Activated naive CD8-positive, alpha-beta T cell (primary cell): ENCODE data around the gene LAD1.

Source experiments
- H3K27ac Mint-ChIP-seq: one replicate; pipeline ENCODE4 v1.8.0; 2021; ENCODE audit warnings: mixed read lengths
- H3K27me3 Mint-ChIP-seq: one replicate; pipeline ENCODE4 v1.8.0; 2021; ENCODE audit warnings: mixed read lengths
- H3K36me3 Mint-ChIP-seq: one replicate; pipeline ENCODE4 v1.8.0; 2021; ENCODE audit warnings: mixed read lengths
- H3K4me1 Mint-ChIP-seq: one replicate; pipeline ENCODE4 v1.8.0; 2021; ENCODE audit warnings: low read depth, mixed read lengths
- H3K4me3 Mint-ChIP-seq: one replicate; pipeline ENCODE4 v1.8.0; 2021; ENCODE audit warnings: mild to moderate bottlenecking, mixed read lengths
- H3K9me3 Mint-ChIP-seq: one replicate; pipeline ENCODE4 v1.8.0; 2021; ENCODE audit warnings: low read depth, mixed read lengths

The LAD1 gene

DNA sequence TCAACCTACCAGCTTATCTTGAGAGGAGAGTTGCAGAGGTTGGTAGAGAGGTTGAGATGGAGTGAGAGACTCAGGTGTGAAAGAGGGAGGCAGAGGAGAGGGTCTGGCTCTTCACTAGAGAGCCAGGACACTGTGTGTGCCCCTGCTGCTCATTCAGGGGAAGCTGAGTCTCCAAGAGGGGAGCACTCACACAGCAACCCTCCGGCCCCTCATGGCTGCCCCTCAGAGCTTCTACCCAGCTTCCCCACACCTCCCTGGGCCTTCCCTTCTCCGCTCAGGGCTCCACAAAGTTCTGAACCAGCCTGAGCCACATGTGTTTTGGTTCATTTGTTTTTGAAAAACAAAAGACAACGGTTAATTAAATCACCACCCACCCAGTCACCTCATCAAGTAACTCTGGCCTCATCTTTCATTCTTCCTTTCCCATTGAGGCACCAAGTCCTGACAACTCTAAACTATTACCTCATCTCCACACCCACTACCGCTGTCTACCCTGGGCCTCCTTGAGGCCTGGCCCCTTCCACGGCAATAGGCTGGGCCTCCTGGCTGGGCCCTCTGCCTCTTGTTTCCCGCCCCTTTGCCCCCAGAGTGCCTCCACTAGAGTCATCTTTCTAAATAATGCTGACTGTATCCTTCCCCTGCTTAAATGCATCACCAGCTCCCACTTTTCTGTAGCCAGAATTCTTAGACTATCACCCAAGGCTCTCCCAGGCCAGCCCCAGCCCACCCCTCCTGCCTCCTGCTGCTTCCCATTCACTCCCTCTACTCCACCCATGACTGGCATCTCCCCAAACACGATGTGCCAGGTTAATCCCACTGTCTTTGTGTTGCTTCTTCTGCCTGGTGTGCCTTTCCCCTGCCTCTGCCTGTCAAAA lies 54.7 kb downstream of the LAD1 start:
- H3K4me3 Mint-ChIP-seq = no peak overlapping the region
- H3K4me1 Mint-ChIP-seq = no peaks in the 10 kb centered on the region
- no peaks in the 10 kb centered on the region for H3K36me3 Mint-ChIP-seq
- H3K9me3 Mint-ChIP-seq = no peaks in the 10 kb centered on the region
- no peak overlapping the region for H3K27ac Mint-ChIP-seq
- H3K27me3 Mint-ChIP-seq = peaks cover 8% of the 10 kb centered on the region

DNA sequence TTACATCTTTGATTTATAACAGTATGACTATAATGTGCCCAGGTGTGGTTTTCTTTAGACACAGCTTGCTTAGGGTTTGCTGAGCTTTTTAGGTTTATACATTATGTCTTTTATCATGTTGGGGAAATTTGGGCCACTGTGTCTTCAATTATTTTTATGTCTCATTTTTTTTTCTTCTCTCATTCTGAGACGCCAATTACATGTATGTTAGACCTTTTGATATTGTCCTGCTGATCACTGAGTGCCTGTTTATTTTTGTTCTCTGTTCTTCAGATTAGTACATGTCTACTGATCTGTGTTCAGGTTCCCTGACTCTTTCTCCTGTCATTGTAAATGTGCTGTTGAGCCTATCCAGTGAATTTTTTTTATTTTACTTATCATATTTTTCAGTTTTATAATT lies 57.7 kb downstream of the LAD1 start:
- H3K27ac Mint-ChIP-seq = no peak overlapping the region
- H3K4me3 Mint-ChIP-seq = no peak overlapping the region
- no peaks in the 10 kb centered on the region for H3K4me1 Mint-ChIP-seq
- H3K36me3 Mint-ChIP-seq = no peaks in the 10 kb centered on the region
- H3K27me3 Mint-ChIP-seq = peaks cover 3% of the 10 kb centered on the region
- H3K9me3 Mint-ChIP-seq = no peaks in the 10 kb centered on the region

DNA sequence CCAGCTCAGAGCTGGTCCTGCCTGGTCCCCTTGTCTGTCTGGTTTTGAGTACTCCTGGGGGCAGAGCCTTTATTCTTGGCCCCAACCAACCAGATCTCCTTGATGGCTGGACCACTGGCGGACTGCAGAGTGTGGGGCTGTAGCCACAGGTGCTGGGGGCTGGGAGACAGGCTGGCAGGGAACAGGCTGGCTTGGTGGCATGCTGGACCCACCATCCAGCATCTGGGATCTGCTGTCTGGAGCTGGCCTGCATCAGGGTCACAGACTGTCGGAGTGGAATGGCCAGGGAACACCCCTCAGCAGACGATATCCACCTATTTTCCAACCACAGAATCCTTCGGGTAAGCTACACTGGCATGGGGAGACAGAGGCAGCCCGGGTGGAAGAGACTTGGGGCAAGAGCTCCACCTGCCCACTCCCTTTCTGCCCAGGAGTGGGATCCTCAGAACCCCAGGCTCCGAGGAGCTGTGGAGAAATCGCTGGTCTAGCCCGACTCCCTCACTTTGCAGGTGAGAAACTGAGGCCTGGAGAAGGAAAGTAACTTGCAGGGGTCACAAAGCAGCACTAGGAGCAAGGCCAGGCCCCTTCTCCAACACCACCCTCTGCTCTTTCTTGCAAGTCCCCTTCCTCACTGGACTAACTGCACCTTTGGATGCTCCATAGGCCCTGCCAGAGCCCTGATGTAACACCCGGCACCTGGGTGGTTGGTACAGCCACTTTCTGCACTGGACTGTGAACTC lies 62.2 kb downstream of the LAD1 start:
- no peak overlapping the region for H3K4me3 Mint-ChIP-seq
- peaks cover 3% of the 10 kb centered on the region for H3K27me3 Mint-ChIP-seq
- no peaks in the 10 kb centered on the region for H3K9me3 Mint-ChIP-seq
- no peak overlapping the region for H3K27ac Mint-ChIP-seq
- H3K36me3 Mint-ChIP-seq = no peaks in the 10 kb centered on the region
- no peaks in the 10 kb centered on the region for H3K4me1 Mint-ChIP-seq

DNA sequence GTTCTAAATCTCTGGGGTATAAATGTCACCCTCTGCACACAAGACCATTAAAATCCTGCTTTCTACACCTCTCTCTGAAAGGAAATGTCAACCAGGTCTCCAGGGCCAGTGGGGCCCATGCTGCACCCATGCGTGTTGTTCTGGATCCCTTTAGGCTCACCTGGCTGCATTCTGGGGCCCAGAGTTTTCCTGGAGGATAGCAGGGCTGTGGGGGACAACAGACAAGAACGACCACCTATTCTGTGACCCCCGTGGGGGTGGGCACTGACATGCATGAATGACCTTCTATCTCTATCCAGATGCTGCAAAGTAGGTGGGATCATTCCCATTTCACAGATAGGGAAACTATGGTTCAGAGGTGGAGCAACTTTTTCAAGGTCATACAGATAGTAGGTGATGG lies 63.2 kb downstream of the LAD1 start:
- Mint-ChIP-seq H3K4me3 (no peak overlapping the region), H3K36me3 (no peaks in the 10 kb centered on the region), H3K9me3 (no peaks in the 10 kb centered on the region), H3K27ac (no peak overlapping the region), H3K4me1 (no peaks in the 10 kb centered on the region), H3K27me3 (peaks cover 3% of the 10 kb centered on the region)

DNA sequence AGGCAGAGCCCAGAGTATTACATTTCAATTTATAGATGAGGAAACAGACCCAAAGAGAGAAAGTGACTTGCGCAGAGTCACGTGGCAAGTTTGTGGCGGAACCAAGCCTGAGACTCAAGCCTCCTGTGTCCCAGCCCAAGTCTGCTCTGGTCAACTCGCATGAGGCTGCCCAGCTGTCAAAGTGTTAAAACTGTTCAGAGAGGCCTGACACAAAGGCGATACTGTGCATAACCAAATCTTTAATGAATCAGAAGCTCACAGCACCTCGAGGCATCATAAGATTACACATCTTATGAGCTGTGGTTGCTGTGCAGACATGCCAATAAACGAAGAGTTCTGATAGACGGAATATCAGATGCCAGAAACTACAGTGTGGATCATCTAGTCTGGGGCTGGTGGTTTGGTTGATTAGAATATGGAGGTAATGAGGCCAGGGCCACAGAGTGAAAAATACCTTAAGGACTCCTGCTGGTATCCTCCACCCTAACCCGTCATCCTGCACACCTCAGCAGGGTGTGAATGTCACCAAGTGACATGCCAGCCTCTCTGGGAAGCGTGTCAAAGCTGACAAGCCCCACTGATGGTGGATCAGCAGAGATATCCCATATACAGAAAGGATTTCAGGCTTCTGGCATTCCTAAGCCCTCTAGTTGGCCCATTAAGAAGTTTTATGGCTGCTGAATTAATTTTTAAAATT lies 63.8 kb downstream of the LAD1 start:
- Mint-ChIP-seq H3K36me3 (no peaks in the 10 kb centered on the region), H3K27me3 (peaks cover 3% of the 10 kb centered on the region), H3K4me1 (no peaks in the 10 kb centered on the region), H3K9me3 (no peaks in the 10 kb centered on the region), H3K27ac (no peak overlapping the region), H3K4me3 (no peak overlapping the region)

DNA sequence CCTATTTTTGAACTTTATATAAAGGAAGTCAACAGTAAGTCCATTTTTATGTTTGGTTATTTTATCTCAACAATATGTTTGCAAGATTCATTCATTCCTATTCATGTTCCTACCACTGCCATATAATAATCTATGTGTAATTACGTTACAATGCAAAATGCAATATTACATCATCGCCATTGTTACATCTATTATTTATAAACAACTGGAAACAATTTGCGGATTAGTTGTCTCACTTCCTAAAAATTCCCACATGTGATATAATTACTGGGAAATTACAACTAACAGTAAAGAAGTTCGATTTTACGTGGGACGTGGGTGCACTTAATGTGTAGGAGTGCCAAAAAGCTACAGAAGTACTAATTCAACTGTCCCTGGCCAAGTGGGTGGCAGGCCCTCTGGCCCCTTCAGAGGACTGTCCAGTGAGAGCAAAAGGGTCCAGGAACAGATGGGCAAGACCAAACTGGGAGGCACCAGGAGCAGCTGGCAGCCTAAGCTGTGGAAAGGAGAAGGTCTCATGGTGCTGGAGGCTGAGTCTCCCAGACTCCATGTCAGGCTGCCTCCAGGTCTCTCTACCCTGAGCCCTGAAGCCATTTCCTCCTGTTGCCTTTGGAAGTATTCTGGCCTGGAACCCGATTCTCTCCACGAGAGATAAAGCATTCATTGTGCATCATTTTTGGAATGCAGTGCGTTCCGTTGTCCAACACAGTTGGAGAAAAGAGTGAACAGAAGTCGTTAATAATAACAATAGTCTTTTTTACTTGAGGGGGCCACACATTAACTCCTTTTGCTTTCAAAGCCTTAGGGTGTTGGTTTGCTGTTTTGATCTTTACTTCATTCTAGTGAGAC lies 64.6 kb downstream of the LAD1 start:
- no peaks in the 10 kb centered on the region for H3K36me3 Mint-ChIP-seq
- H3K27me3 Mint-ChIP-seq = peaks cover 3% of the 10 kb centered on the region
- H3K4me1 Mint-ChIP-seq = no peaks in the 10 kb centered on the region
- H3K9me3 Mint-ChIP-seq = no peaks in the 10 kb centered on the region
- no peak overlapping the region for H3K4me3 Mint-ChIP-seq
- H3K27ac Mint-ChIP-seq = no peak overlapping the region

DNA sequence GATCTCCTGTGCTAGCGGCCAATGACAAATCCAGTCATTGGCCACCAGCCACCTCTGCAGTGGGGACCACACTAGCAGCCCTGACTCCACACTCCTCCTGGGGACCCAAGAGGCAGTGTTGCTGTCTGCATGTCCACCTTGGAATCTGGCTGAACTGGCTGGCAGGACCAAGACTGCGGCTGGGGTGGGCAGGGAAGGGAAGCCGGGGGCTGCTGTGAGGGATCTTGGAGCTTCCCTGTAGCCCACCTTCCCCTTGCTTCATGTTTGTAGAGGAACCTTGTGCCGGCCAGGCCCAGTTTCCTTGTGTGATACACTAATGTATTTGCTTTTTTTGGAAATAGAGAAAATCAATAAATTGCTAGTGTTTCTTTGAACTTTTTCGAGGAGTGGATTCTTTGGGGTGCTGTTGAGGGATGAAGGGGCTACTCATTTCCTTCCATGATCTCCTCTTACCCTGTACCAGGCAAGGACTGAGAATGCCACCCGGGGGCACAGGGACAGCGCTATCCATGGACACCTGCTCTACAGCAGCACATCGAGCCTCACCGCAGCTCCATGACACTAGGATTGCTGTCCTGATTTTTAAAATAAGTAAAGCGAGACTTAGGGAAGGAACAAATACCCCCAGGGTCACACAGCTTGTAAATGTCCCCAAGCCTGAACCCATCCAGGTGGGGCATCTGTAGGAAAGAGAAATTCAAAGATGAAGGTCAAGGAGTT lies 66.3 kb downstream of the LAD1 start:
- H3K36me3 Mint-ChIP-seq = no peaks in the 10 kb centered on the region
- H3K27ac Mint-ChIP-seq = no peak overlapping the region
- H3K9me3 Mint-ChIP-seq = no peaks in the 10 kb centered on the region
- H3K4me1 Mint-ChIP-seq = no peaks in the 10 kb centered on the region
- no peaks in the 10 kb centered on the region for H3K27me3 Mint-ChIP-seq
- no peak overlapping the region for H3K4me3 Mint-ChIP-seq

DNA sequence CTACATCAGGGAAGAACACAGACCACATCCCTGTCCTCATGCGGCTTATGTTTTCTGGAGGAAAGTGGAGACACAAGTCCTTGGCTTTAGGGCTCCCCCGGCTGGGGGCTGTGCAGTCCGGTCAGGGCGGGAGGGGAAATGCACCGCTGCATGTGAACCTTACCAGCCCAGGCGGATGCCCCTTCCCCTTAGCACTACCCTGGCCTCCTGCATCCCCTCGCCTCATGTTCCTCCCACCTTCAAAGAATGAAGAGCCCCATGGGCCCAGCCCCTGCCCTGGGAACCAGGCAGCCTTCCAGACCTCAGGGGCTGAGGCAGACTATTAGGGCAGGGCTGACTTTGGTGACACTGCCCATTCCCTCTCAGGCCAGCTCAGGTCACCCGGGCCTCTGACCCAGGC lies 67.1 kb downstream of the LAD1 start:
- Mint-ChIP-seq H3K9me3 (no peaks in the 10 kb centered on the region), H3K4me3 (no peak overlapping the region), H3K4me1 (no peaks in the 10 kb centered on the region), H3K27me3 (no peaks in the 10 kb centered on the region), H3K27ac (no peak overlapping the region), H3K36me3 (no peaks in the 10 kb centered on the region)

DNA sequence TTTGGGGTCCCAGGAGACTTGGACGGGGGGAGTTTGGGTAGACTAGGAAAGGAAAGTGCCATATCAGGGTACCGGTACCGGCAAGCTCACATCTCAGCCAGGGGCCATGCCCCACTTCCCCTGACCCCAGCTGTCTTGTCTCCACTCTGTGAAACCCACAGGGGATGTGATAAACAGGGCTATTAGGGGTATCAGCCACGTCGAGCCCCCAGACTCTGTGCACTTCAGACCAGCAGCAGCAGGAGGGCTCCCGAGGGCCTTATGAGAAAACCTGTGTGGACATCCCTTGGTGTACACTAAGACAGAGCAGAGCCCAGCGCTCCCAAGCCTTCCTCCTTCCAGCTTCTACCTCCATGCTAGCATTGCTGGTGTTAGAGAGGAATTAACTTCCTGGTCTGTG lies 68.0 kb downstream of the LAD1 start:
- Mint-ChIP-seq H3K27ac (no peak overlapping the region), H3K36me3 (no peaks in the 10 kb centered on the region), H3K9me3 (no peaks in the 10 kb centered on the region), H3K4me1 (no peaks in the 10 kb centered on the region), H3K27me3 (no peaks in the 10 kb centered on the region), H3K4me3 (no peak overlapping the region)
